8988T (cell line): Measurements from ENCODE around the gene GCSH.

ENCODE experiments used
- DNase-seq: peaks from one replicate; pipeline ENCODE4 v3.0.0; 2011

Gene GCSH

GRCh38 chr16:81040842-81041241 lies 55.4 kb downstream of the GCSH start:
- DNase-seq = no peak

GRCh38 chr16:81040131-81040530 lies 56.1 kb downstream of the GCSH start:
- no peak for DNase-seq

- DNase-seq = peak; percentile 24
Measured at GRCh38 chr16:81036751-81037350, 59.3 kb downstream of the GCSH start.

- DNase-seq = peak; percentile 68
Measured at GRCh38 chr16:81035975-81036750, 60.0 kb downstream of the GCSH start.

GRCh38 chr16:81035398-81035974 lies 60.7 kb downstream of the GCSH start, which contains the start of gene ATMIN:
ATMIN (plus strand) TSS chr16:81035842; CDS start chr16:81035871, 29 bp downstream.
- peak; percentile 98 for DNase-seq
